ENCODE results near the gene C5AR2.
"Not testable (repeated sequence)": the region's sequence is repeated elsewhere in the genome, so short reads cannot be mapped to it uniquely, and the experiment has no call there.

C5AR2 gene

DNA sequence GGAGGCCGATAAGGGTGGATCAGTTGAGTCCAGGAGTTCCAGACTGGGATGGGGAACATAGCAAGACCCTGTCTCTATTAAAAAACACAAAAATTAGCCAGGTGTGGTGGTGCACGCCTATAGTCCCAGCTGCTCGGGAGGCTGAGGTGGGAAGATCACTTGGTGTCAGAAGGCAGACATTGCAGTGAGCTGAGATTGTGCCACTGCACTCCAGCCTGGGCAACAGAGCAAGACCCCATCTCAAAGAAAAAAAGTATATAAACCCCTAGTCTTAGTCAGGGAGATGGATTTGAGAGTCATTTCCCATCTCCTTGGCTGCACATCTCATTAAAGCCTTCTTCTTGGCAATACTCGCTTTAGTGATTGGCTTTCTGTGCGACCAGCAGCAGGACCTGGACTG is 51.9 kb downstream of the C5AR2 start:
- not testable (repeated sequence) for DNase-seq (ENCODE audit: low read depth in 2 of 2, low spot score in 1 of 2)

- DNase-seq (ENCODE audit: low read depth in 2 of 2, low spot score in 1 of 2): not testable (repeated sequence)
These were observed 52.6 kb downstream of the C5AR2 start for GRCh38 chr19:47384533-47384932.

GRCh38 chr19:47386582-47386981 is 54.6 kb downstream of the C5AR2 start:
- DNase-seq (ENCODE audit: low read depth in 2 of 2, low spot score in 1 of 2): not testable (repeated sequence)

DNA sequence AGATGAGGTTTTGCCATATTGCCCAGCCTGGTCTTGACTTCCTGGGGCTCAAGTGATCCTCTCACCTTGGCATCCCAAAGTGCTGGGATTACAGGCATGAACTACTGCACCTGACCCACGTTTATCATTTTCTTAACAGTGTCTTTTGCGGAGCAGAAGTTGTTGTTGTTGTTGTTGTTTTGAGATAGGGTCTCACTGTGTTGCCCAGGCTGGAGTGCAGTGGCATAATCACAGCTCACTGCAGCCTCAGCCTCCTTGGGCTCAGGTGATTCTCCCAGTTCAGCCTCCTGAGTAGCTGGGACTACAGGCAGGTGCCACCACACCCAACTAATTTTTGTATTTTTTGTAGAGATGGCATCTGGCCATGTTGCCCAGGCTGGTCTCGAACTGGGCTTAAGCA is 55.6 kb downstream of the C5AR2 start:
- DNase-seq (ENCODE audit: low read depth in 2 of 2, low spot score in 1 of 2): not testable (repeated sequence)

GRCh38 chr19:47388721-47389120 is 56.7 kb downstream of the C5AR2 start:
- not testable (repeated sequence) for DNase-seq (ENCODE audit: low read depth in 2 of 2, low spot score in 1 of 2)

DNA sequence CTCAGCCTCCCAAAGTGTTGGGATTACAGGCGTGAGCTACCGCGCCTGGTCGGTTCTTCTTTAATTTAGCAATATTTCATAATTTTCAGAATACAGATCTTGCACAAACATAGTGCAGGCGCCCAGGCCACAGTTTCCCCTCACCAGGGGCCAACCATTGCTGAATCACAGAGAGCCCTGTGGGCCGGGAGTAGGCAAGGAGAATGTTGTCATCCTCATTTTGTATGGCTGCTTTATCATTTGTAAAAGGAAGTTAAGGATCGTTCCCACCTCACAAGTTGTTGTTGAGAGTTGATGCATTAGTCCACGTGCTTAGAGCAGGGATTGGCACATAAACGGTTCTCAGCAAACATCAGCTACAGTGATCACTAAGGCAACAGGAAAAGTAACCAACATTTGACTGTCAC is 57.2 kb downstream of the C5AR2 start:
- no peak for DNase-seq (ENCODE audit: low read depth in 2 of 2, low spot score in 1 of 2)

- DNase-seq (ENCODE audit: low read depth in 2 of 2, low spot score in 1 of 2): no peak
These were observed 58.8 kb downstream of the C5AR2 start for GRCh38 chr19:47390533-47391488.

DNA sequence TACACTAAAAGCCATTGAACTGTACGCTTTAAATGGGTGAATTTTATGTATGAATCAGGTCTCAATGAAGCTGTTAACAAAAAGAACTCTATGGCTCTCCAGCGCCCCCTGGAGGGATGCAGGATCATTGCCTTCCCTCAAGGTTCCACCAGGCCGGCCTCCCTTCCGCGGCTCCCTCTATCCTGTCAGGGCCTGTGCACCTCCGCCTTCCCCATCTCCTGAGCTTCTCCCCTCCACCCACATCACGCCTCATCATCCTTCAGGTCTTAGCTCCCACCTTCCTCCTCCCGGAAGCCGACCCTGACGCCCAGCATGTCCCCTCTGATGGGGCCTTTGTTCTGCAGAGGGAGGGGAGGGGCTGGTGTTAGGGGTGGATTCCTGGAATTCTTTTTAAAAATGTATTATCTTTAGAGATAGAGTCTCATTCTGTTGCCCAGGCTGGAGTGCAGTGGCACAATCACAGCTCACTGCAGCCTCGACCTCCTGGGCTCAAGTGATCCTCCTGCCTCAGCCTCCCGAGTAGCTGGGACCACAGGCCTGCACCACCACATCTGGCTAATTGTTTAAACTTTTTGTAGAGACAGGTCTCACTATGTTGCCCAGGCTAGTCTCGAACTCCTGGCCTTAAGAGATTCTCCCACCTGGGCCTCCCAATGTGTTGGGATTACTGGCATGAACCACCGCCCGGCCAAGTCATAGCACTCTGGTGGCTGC is 59.7 kb downstream of the C5AR2 start:
- DNase-seq (ENCODE audit: low read depth in 2 of 2, low spot score in 1 of 2): peak; percentile 57 to 79

All from stimulated activated CD8-positive, alpha-beta memory T cell treated with anti-CD3 and anti-CD28 coated beads, Interleukin-4, amount 100 ng/mL, for 4 hours (primary cell).